Amniotic stem cell (primary cell): Measurements from ENCODE around the gene PHF10.

Source experiments
- DNase-seq: peaks from one replicate; lab custom pipeline; 2025; lab: John Stamatoyannopoulos, UW

PHF10 gene

GRCh38 chr6:169677096-169677495 is 47.2 kb downstream of the PHF10 start:
- DNase-seq: no peak

GRCh38 chr6:169675011-169675410 is 49.3 kb downstream of the PHF10 start:
- DNase-seq: no peak

- no peak for DNase-seq
Observed at GRCh38 chr6:169671563-169671962, 52.7 kb downstream of the PHF10 start.

GRCh38 chr6:169669889-169670288 is 54.4 kb downstream of the PHF10 start:
- DNase-seq: no peak

- no peak for DNase-seq
Observed at GRCh38 chr6:169669147-169669546, 55.2 kb downstream of the PHF10 start.

- DNase-seq: no peak
Observed at GRCh38 chr6:169668203-169668847, 56.0 kb downstream of the PHF10 start.

GRCh38 chr6:169667716-169668115 is 56.6 kb downstream of the PHF10 start:
- DNase-seq: no peak

- no peak for DNase-seq
Observed at GRCh38 chr6:169666441-169666840, 57.9 kb downstream of the PHF10 start.

GRCh38 chr6:169665289-169665688 is 59.0 kb downstream of the PHF10 start:
- no peak for DNase-seq

- no peak for DNase-seq
Observed at GRCh38 chr6:169664227-169664626, 60.1 kb downstream of the PHF10 start.

GRCh38 chr6:169663468-169663867 is 60.8 kb downstream of the PHF10 start:
- no peak for DNase-seq

GRCh38 chr6:169661391-169661756 is 62.9 kb downstream of the PHF10 start:
- no peak for DNase-seq

- DNase-seq: no peak
Observed at GRCh38 chr6:169660751-169661390, 63.4 kb downstream of the PHF10 start.

- no peak for DNase-seq
Observed at GRCh38 chr6:169659820-169660610, 64.3 kb downstream of the PHF10 start.

GRCh38 chr6:169657284-169657610 is 67.1 kb downstream of the PHF10 start:
- DNase-seq: no peak

- DNase-seq: no peak
Observed at GRCh38 chr6:169656546-169657283, 67.6 kb downstream of the PHF10 start.

- peak; percentile 7 for DNase-seq
Observed at GRCh38 chr6:169654598-169655391, 69.5 kb downstream of the PHF10 start.
